Hepatocyte (in vitro differentiated cells): ENCODE measurements around the gene SOBP. TPM values are rescaled to one million over a fixed set of nuclear protein-coding genes. Genes with fewer than 3 reads are reported as not detected.

ENCODE experiments used
- DNase-seq: peaks from one replicate; pipeline ENCODE4 v3.0.0-alpha.2; 2016; ENCODE audit warnings: low spot score
- H2AFZ ChIP-seq: fragments of 200-600 bp; sonication (generic); 2 replicates; pipeline ENCODE4 v1.6.0; 2016; ENCODE audit warnings: antibody characterized with exemption, mild to moderate bottlenecking
- H3K27ac ChIP-seq: fragments of 200-600 bp; sonication (generic); 2 replicates; pipeline ENCODE4 v1.5.1; 2016; ENCODE audit warnings: mild to moderate bottlenecking
- H3K27me3 ChIP-seq: fragments of 200-600 bp; sonication (generic); 2 replicates; pipeline ENCODE4 v1.6.1; 2016
- H3K36me3 ChIP-seq: fragments of 200-600 bp; sonication (generic); replicated peaks from 2 replicates; pipeline ENCODE4 v1.5.1; 2016; ENCODE audit warnings: low read depth; ENCODE audit not compliant: insufficient read depth
- H3K4me1 ChIP-seq: fragments of 200-600 bp; sonication (generic); 2 replicates; pipeline ENCODE4 v1.5.1; 2016; ENCODE audit warnings: mild to moderate bottlenecking, moderate library complexity; ENCODE audit not compliant: insufficient read depth
- H3K4me2 ChIP-seq: fragments of 200-600 bp; sonication (generic); 2 replicates; pipeline ENCODE4 v1.6.0; 2016
- H3K4me3 ChIP-seq: fragments of 200-600 bp; sonication (generic); 2 replicates; pipeline ENCODE4 v1.5.1; 2016; ENCODE audit warnings: mild to moderate bottlenecking
- H3K79me2 ChIP-seq: fragments of 200-600 bp; sonication (generic); 2 replicates; pipeline ENCODE4 v1.6.0; 2017; ENCODE audit warnings: mild to moderate bottlenecking
- H3K9me2 ChIP-seq: fragments of 200-600 bp; sonication (generic); replicated peaks from 2 replicates; pipeline ENCODE4 v1.6.0; 2017; ENCODE audit warnings: mild to moderate bottlenecking; ENCODE audit not compliant: insufficient read depth
- H3K9me3 ChIP-seq: fragments of 200-600 bp; sonication (generic); 2 replicates; pipeline ENCODE4 v1.5.1; 2016; ENCODE audit warnings: low read depth, mild to moderate bottlenecking
- H4K20me1 ChIP-seq: fragments of 200-600 bp; sonication (generic); 2 replicates; pipeline ENCODE4 v1.6.0; 2016; ENCODE audit warnings: mild to moderate bottlenecking; ENCODE audit not compliant: insufficient read depth, poor library complexity, severe bottlenecking
- CTCF ChIP-seq: fragments of 200-600 bp; sonication (generic); IDR thresholded peaks from 2 replicates; pipeline ENCODE4 v1.5.1; 2016; ENCODE audit warnings: antibody characterized with exemption, mild to moderate bottlenecking; ENCODE audit not compliant: poor library complexity
- EZH2 ChIP-seq: fragments of 200-600 bp; sonication (generic); IDR thresholded peaks from 2 replicates; pipeline ENCODE4 v1.6.1; 2016; ENCODE audit warnings: antibody characterized with exemption, mild to moderate bottlenecking, borderline replicate concordance
- EZH2phosphoT487 ChIP-seq: fragments of 200-600 bp; sonication (generic); IDR thresholded peaks from one replicate; pipeline ENCODE4 v1.6.1; 2018; ENCODE audit warnings: antibody characterized with exemption, mild to moderate bottlenecking, low read depth, moderate library complexity; ENCODE audit not compliant: unreplicated experiment, severe bottlenecking
- WGBS: methylation state at CpG from one replicate; pipeline ENCODE4 v1.1.6; 2016; ENCODE audit warnings: low lambda C conversion rate; ENCODE audit errors: missing lambda C conversion rate; 5-methylcytosine and 5-hydroxymethylcytosine counted together
- polyA plus RNA-seq: library from polyadenylated mRNA; unstranded; fragments of >200 nt; fragmentation: Nextera tagmentation; extraction: Ambion mirVana; gene quantifications from 2 replicates; pipeline ENCODE4 v1.2.1, GENCODE V29; 2016
- total RNA-seq: library from RNA; depleted of rRNA; stranded (reverse); fragments of >200 nt; gene quantifications from 2 replicates; pipeline ENCODE4 v1.2.3, GENCODE V29; 2014

Gene SOBP
- total and polyA plus RNA-seq, 2 experiments from 2014 or later, result 2.1 to 2.2 TPM

GRCh38 chr6:107495971-107496370, 6.1 kb downstream of the SOBP start:
- H3K27me3 ChIP-seq, result peaks cover 13% of the 10 kb centered on the region
- TF ChIP-seq CTCF (no peak), EZH2 (no peak), EZH2phosphoT487 (no peak)
- H4K20me1 ChIP-seq, result no peaks in the 10 kb centered on the region
- no peak overlapping the region for H2AFZ ChIP-seq
- peak overlapping the region; percentile 71 for H3K27ac ChIP-seq
- no peaks in the 10 kb centered on the region for H3K36me3 ChIP-seq
- DNase-seq, result no peak
- peaks cover 20% of the 10 kb centered on the region for H3K4me1 ChIP-seq
- H3K4me2 ChIP-seq, result peak overlapping the region; percentile 97
- 57% methylated on average over 2 of the region's 2 CpGs for WGBS
- peaks cover under 1% of the 10 kb centered on the region for H3K79me2 ChIP-seq
- H3K9me2 ChIP-seq, result no peaks in the 10 kb centered on the region
- H3K9me3 ChIP-seq, result no peaks in the 10 kb centered on the region
- no peak overlapping the region for H3K4me3 ChIP-seq

- Histone ChIP-seq H3K4me3 (no peak overlapping the region), H3K27ac (no peak overlapping the region), H2AFZ (no peak overlapping the region), H3K36me3 (no peaks in the 10 kb centered on the region), H3K4me1 (peaks cover 20% of the 10 kb centered on the region), H4K20me1 (no peaks in the 10 kb centered on the region), H3K4me2 (no peak overlapping the region), H3K9me2 (no peaks in the 10 kb centered on the region), H3K9me3 (no peaks in the 10 kb centered on the region), H3K27me3 (peaks cover 1% of the 10 kb centered on the region), H3K79me2 (peaks cover 3% of the 10 kb centered on the region)
- WGBS, result 100% methylated on average over 1 of the region's 1 CpG
- no peak for DNase-seq
- no peak for TF ChIP-seq CTCF
- TF ChIP-seq EZH2phosphoT487, result no peak
- no peak for TF ChIP-seq EZH2
Measured at GRCh38 chr6:107496892-107497684, 7.2 kb downstream of the SOBP start.

- H3K9me2 ChIP-seq, result no peaks in the 10 kb centered on the region
- H2AFZ ChIP-seq, result no peak overlapping the region
- no peak for DNase-seq
- H3K36me3 ChIP-seq, result no peaks in the 10 kb centered on the region
- 85% methylated on average over 4 of the region's 4 CpGs for WGBS
- H3K79me2 ChIP-seq, result peaks cover 3% of the 10 kb centered on the region
- H3K4me1 ChIP-seq, result no peaks in the 10 kb centered on the region
- H4K20me1 ChIP-seq, result no peaks in the 10 kb centered on the region
- no peak overlapping the region for H3K27ac ChIP-seq
- TF ChIP-seq EZH2phosphoT487 (no peak), EZH2 (no peak), CTCF (no peak)
- H3K27me3 ChIP-seq, result no peaks in the 10 kb centered on the region
- no peak overlapping the region for H3K4me3 ChIP-seq
- H3K9me3 ChIP-seq, result no peaks in the 10 kb centered on the region
- no peak overlapping the region for H3K4me2 ChIP-seq
Measured at GRCh38 chr6:107504270-107505026, 14.5 kb downstream of the SOBP start.
